Left kidney (tissue), 2 donors: ENCODE measurements around the gene SFTPA2. TPM values are rescaled to one million over a fixed set of nuclear protein-coding genes. Genes with fewer than 3 reads are reported as not detected.
"Not testable (repeated sequence)": the region's sequence is repeated elsewhere in the genome, so short reads cannot be mapped to it uniquely, and the experiment has no call there.

Experiments
- DNase-seq: peaks from one replicate; pipeline ENCODE4 v3.0.0-alpha.2; 2013
- polyA plus RNA-seq: library from polyadenylated mRNA; unstranded; fragments of 120-200 nt; gene quantifications from one replicate; pipeline ENCODE4 v1.2.1, GENCODE V29; 2013; ENCODE audit not compliant: insufficient read length

Gene SFTPA2
- polyA plus RNA-seq, 1 donor = 0.25 TPM

DNA sequence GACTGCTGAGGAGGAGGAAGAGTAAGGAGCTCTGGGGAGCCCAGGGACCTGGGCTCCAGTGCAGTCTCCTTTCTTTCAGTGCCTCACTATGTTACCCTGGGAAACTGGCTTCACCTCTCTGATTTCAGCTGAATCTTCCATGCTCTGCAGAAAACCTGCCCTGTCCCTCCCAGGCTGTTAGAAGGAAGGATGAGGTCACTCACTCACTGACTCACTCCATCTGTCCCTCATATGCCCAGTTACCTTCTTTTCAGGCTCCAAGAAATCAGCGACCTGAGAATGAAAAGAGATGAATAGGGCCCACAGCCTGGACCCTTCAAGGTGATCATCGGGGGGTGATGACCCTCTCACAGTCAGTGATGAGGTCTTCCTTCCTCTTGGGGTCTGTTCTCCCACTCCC, 481 bp downstream of the SFTPA2 start:
- no peak for DNase-seq

GRCh38 chr10:79556961-79557360, 3.2 kb downstream of the SFTPA2 start:
- not testable (repeated sequence) for DNase-seq

GRCh38 chr10:79555354-79556309, 4.6 kb downstream of the SFTPA2 start:
- DNase-seq = no peak

DNA sequence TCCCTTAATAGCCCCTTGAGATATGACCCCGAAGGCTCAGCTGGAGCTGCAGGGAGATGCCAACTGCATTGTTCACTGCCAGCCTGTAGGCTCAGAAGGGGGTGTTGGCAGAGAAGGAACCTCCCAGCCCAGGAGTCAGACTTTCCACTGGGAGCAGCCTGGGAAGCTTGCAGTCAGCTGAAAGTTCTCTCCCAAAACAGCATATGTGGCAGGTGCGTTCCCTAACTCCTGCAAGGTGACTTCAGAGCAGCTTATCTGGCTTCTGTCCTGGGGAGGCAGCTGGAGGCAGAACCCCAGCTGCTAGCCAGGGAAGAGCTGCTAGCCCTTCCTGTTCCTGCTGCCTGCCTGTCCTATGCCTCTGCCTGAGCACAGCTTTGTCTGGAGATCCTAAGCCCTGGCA, 8.1 kb downstream of the SFTPA2 start:
- DNase-seq = no peak

DNA sequence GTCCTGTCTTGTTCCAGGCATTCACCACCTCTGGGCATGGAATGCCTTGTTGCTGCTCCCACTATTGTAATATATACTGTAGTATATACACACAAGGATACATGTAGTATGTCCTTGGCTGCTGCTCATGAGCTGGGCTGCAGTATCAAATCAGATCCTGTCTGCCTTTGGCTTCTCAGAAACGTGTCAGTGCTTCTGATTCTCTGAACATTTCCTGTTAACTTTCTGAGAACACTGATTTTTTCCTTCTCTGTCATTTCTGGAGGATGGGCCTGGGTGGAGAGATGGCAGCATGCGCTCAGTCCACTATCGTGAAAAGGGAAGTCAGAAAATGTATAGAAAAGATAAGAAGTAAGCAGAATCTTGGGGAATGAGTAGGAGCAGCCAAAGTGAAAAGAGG, 12.2 kb downstream of the SFTPA2 start:
- DNase-seq = no peak

DNA sequence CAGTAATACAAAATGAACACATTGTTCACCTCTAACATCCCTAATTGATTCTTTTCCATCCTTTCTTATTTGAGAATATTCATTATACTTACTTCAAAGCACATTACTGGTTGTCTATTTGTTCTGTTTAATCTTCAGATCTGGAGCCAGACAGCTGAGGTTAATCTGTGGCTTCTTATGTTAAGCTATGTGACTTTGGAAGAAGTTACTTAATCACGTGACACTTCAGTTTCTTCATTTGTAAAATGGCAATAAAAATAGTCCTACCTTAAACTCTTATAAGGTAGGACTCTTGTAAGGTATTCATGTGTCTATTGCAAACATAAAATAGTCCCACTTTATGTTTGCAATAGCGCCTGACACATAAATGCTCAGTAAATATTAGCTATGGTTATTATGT, 13.1 kb downstream of the SFTPA2 start:
- DNase-seq = not testable (repeated sequence)

GRCh38 chr10:79544926-79545659, 15.1 kb downstream of the SFTPA2 start:
- not testable (repeated sequence) for DNase-seq

DNA sequence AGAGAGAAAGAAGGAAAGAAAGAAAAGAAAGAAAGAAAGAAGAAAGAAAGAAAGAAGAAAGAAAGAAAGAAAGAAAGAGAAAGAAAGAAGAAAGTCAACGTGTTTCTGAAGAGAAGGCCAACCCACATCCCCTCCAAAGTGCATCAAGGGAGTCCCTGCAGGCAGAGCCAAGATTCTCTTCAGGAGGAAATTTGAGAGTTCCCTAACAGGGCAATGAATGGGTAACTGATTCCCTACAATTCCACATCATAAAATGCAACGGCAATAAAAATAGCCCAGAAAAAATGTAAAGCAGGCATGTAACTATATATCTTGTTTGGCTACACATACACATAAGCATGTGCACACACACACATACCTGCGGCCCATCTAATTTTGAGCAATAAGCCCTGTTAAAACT, 15.8 kb downstream of the SFTPA2 start:
- not testable (repeated sequence) for DNase-seq

- DNase-seq = no peak
Observed at GRCh38 chr10:79542626-79543025, 17.6 kb downstream of the SFTPA2 start.

- not testable (repeated sequence) for DNase-seq
Observed at GRCh38 chr10:79540930-79541329, 19.3 kb downstream of the SFTPA2 start.

DNA sequence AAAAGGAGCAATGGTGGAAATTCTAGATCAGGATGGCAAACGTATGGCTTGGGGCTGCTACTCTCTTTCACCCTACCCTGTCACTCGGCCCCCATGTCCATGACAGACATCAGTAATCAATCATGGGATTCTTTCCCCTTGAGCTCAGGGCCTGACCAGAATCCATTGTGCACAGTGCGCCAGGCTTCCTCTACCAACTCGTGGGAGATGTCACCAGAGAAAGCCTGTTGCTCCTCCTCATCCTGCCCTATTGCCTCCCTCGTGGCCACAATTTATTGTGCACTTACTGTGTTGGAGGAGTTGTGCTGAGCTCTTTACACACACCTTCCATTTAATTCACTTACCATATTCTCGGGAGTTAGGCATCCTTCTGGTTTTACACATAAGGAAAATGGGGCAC, 21.9 kb downstream of the SFTPA2 start:
- DNase-seq = not testable (repeated sequence)

- DNase-seq = not testable (repeated sequence)
Observed at GRCh38 chr10:79533903-79534175, 26.4 kb downstream of the SFTPA2 start.

DNA sequence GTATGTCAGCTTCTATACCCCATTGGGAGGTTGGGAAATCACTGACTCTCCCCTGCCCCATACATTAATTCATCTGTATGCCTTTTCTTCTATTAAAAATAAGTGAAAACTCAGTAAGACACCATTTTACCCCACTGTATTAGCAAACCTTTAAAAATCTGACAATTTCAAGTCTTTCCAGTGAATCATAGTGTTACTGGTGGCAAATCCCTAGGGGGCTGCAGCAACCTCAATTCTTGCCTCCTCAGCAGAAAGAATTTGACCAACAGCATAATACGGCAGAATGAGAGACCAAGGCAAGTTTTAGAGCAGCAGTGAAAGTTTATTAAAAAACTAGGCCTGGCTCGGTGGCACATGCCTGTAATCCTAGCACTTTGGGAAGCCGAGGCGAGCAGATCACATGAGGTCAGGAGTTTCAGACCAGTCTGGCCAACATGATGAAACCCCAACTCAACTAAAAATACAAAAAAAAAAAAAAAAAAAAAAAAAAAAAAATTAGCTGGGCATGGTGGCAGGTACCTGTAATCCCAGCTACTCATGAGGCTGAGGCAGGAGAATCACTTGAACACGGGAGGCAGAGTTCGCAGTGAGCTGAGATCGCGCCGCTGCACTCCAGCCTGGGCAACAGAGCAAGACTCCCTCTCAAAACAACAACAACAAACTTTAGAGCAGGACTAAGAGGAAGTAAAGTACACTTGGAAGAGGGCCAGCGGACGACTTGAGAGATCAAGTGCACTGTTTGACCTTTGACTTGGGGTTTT, 26.9 kb downstream of the SFTPA2 start:
- DNase-seq = not testable (repeated sequence)

- DNase-seq = not testable (repeated sequence)
Observed at GRCh38 chr10:79528261-79528660, 31.9 kb downstream of the SFTPA2 start.

GRCh38 chr10:79525049-79525710, 35.0 kb downstream of the SFTPA2 start:
- DNase-seq = not testable (repeated sequence)

GRCh38 chr10:79523157-79523853, 36.9 kb downstream of the SFTPA2 start:
- not testable (repeated sequence) for DNase-seq

GRCh38 chr10:79522464-79522863, 37.7 kb downstream of the SFTPA2 start:
- DNase-seq = not testable (repeated sequence)

DNA sequence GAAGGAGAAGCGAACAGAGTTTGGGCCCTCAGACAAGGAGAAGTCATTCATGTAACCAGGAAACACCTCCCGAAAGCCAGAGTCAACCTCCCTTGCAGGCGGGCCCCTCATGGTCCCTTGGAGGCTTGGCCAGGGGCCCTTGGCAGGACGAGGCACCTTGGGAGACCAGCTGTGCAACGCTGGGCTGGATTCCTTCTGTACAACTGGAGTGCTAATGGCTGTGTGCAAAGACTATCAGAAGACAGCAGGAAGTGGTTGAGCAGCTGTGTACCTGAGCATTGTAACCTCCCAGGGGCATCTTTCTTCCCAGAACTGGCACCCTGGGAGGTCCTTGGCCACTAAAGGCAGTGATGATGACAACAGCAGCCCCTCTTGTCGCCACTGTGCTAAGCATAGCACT, 38.5 kb downstream of the SFTPA2 start:
- not testable (repeated sequence) for DNase-seq

DNA sequence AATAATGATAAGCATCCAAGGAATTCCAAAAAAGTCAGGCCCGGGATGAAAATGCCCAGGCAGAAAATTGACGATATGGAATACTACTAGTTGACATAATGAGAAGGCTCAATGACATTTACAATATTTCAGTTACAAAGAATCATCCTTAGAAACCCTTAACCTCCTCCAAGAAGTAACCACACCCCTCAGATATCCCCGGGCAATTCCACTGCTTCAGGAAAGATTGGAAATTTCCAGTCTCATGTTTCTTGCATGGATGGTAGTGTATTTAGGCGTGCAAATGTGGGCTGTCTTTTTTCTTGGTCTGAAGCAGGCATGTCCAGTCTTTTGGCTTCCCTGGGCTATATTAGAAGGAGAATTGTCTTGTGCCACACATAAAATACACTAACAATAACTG, 42.6 kb downstream of the SFTPA2 start:
- DNase-seq = not testable (repeated sequence)

GRCh38 chr10:79516532-79517205, 43.5 kb downstream of the SFTPA2 start:
- DNase-seq = not testable (repeated sequence)
